Stimulated activated CD8-positive, alpha-beta memory T cell treated with anti-CD3 and anti-CD28 coated beads, Interleukin-12 subunit alpha, Interleukin-12 subunit beta, amount 100 ng/mL, for 4 hours (primary cell): ENCODE results near the gene CFAP58.

ENCODE experiments used
- DNase-seq: peaks from one replicate; pipeline ENCODE4 v3.0.0-alpha.2; 2020; ENCODE audit warnings: low read depth

The CFAP58 gene

GRCh38 chr10:104376784-104377300 lies 23.2 kb downstream of the CFAP58 start:
- no peak for DNase-seq

GRCh38 chr10:104380336-104380735 lies 26.7 kb downstream of the CFAP58 start:
- no peak for DNase-seq

DNA sequence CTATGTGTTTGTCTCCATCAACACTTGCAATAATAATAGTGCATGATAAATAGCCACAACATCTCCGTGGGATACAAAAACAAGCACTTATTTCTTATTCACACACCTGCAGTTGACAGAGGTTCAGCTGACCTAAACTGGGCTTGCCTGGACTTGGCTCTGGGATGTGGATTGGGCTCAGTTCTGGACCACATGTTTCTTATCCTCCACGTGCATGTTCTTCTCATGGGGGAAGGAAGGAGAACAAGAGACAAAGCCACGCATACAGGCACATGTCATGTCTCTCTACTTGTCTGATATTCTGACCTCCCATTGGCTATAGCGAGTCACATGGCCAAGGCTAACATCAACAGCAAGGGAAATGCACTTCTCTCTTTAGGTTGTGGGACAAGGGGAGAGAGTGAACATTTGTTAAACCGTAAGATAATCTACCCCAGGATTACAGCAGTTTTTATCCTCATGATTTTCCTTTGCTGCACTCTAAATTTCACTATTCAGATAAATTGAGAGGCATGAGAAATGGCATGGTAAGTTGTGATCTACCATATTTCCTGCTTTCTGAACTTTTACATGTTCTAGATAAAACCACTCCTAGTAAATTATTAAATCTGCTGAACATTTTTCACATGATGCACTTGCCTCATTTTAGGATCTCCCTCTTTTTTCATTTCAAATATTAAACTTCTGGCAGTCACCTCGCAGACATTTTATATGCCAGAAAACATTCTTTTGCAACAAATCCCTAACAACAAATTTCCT lies 33.7 kb downstream of the CFAP58 start:
- DNase-seq, result no peak

GRCh38 chr10:104388830-104389229 lies 35.2 kb downstream of the CFAP58 start:
- no peak for DNase-seq

DNA sequence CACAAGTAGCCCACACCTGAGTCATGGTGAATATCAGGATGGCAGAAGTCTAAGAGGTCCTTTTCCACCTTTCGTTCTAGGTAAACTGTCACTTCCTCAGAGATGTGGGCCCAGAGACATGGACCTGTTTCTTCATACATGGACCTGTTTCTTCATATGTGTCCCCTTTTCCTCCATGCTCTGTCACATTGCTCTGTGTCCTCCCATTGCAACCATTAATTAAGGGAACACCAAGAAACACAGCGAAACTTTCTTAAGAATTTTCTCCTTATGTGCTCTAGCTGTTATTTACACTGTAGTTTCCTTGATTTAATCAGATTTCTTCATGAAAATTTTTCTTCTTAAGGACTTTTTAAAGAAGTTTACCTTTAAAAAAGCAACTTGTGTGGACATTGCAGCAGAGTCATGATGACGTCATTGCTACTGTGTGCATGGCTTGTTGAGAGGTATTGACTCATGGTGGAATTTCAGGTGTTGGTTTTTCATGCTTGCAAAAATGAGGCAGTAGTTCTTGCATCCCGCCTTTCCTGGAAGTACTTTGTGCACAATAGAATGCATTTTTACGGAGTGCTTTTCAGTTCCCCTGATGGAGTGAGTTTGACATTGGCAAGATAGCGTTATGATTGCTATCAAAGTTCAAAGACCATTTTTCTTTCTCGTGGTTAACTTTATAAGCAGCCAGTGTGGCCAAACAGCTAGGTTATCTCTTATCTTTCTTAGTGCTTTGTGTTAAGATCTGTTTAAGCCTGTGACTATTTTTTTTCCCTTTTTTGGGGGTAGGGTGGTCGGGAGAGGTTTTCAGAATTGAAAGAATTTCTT lies 37.7 kb downstream of the CFAP58 start:
- DNase-seq, result no peak

- DNase-seq, result no peak
These were observed 38.3 kb downstream of the CFAP58 start for GRCh38 chr10:104391969-104392296.

GRCh38 chr10:104393387-104393786 lies 39.8 kb downstream of the CFAP58 start:
- no peak for DNase-seq

GRCh38 chr10:104396581-104396980 lies 42.9 kb downstream of the CFAP58 start:
- no peak for DNase-seq

DNA sequence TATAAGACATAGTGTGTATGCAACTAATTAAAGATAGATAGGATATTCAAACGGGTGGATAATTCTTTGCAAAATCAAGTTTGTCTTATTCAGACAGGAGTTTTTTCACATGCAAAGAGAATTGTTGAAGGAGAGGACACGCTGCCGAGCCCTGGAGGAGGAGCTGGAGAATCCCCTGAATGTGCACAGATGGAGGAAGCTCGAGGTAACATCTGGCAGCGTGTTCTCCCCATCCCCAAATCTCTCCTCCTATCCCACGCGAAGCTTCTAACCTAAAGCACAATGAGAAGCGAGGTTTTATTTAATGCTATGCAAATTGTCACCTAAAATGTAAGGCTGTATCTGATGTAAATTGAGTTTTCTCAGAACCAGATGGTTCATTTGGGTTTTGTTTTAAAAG lies 50.0 kb downstream of the CFAP58 start:
- no peak for DNase-seq

GRCh38 chr10:104406715-104407650 lies 53.4 kb downstream of the CFAP58 start:
- DNase-seq, result no peak

- DNase-seq, result no peak
These were observed 59.9 kb downstream of the CFAP58 start for GRCh38 chr10:104413528-104413927.

DNA sequence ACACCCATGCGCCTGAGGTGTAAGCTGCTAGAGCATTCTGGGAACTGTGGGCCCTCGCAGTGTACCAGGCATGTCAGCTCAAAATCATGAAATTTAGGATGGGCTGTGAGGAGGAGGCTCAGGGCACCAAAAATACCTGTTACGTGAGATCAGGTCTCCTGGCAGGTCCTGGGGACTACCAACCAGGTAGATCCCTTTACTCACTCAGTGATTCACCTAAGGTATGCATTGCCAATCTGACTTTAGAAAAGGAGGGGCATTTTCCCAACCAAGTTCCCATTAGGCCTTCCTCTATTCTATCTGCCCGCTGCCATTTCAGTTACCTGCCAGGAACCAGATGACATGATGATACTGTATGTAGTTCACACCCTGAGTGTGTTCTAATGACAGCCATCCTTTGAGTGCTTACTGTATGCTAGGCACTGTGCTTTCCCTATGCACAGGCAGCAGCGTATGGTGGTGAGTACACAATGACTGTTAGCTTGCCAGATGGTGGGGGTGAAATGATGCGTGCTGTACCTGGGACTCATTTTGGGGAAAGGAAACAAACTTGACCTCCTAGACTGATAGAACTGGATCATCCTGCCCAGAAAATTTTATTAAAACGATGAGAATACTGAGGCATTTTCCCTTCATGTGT lies 62.0 kb downstream of the CFAP58 start:
- no peak for DNase-seq

GRCh38 chr10:104416851-104417250 lies 63.2 kb downstream of the CFAP58 start:
- DNase-seq, result no peak

- DNase-seq, result no peak
These were observed 64.1 kb downstream of the CFAP58 start for GRCh38 chr10:104417637-104418292.

DNA sequence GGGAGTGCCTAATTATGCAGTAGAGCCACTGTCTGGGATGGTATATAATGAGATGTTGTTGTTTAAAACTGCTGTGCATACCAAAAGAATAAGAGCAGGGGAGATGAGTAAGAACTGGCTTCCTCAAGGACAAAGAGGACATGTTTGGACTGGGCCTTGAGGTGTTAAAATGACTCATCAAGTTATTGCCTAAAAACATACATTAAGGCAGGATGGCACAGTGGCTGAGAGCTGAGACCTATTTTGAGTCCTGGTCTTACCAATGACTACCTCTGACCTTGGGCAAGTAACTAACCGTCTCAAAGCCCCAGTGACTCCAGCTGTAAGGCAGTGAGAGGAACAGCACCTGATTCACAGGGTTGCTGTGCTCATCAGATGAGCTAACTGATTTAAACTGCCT lies 71.1 kb downstream of the CFAP58 start:
- no peak for DNase-seq

GRCh38 chr10:104427989-104428388 lies 74.4 kb downstream of the CFAP58 start:
- DNase-seq, result no peak

GRCh38 chr10:104429846-104430245 lies 76.2 kb downstream of the CFAP58 start:
- DNase-seq, result no peak

DNA sequence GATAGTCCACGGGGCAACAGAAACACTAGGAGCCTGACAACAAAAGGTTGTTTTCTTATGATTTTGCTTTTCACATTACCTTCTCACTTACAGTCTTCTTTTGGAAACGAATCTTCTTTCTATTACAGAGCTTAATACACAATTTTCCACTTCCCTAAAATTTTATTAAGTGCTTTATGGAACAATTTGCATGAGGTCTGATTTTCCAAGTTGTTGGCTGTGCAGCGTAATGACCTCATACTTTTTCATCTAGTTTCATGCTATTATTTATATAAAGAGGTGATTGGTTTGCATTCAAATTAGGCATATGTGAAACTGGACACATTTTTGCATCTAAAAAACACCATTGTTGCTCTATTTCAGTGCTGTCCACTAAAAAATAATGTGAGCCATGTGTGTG lies 76.7 kb downstream of the CFAP58 start:
- no peak for DNase-seq

DNA sequence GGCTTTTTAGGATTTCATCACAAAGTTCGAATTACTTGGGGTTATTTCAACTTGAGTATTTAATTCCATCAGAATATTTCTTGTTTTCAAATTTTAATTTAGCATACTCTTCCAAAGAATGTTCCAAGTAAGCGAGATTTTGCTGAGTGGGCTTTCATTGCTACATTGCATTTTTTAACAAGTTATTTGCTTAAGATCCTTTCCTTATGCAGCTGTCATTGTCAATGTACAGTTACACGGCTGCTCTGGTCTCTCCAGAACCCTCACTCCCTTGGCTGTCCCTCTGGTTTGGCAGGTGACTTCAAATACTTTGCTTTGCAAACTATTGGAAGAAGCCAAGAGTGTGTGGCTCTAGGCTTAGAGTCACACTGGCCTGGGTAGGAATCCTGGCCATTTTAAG lies 80.0 kb downstream of the CFAP58 start:
- no peak for DNase-seq

DNA sequence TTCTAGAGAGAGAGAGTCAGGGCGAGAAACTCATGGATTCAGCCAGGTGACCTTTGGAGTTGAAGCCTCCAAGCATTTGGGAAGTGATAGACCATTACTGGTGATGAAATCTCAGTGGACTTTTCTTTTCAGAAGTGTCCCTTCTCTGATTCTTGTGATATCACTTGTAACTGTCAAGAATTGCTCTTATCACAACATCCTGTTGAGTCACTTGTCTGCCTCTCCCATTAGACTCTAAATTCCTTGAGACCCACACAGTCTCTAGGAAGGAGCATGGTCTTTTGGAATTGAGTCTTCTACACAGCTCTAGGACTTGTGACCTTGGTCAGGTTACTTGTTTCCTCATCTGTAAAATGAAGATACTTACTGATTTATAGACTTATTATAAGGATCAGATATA lies 81.0 kb downstream of the CFAP58 start:
- no peak for DNase-seq

DNA sequence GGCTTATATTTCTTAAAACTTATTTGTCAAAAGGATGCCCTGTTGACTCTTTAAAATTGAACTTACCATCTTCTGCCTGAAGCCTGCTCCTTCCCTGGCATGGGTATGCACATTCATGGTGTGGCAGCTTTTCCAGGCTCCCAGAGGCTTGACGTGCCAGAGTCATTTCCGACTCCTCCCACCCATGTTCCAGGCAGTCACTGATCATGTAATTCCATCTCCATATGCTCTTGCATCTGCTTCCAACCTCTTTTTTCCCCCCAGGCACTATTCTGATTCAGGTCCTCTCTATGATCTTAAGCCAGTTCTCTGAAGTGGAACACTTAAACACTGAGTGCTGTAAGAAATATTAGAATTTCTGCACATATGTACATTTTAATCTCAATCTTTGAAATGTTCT lies 82.2 kb downstream of the CFAP58 start:
- DNase-seq, result no peak
